Heart left ventricle (tissue), 16 donors: ENCODE data around the gene MAML3. TPM values are rescaled to one million over a fixed set of nuclear protein-coding genes. Genes with fewer than 3 reads are reported as not detected.

Source experiments
- ATAC-seq, 4 donors: fragments of 200-7000 bp; cut with Tn5 transposase; one replicate each; pipeline ENCODE4 v1.9.1; 2020 to 2022; ENCODE audit warnings: moderate library complexity in 4 of 4, mild to moderate bottlenecking in 3 of 4, moderate number of reproducible peaks in 1 of 4
- DNase-seq, 5 donors: peaks; one replicate each; pipeline ENCODE4 v3.0.0-alpha.2; 2020
- H3K27ac ChIP-seq, 12 donors: fragments of 200-600 bp; sonication (generic) in 4 of 12; one replicate each; pipeline versions ENCODE4 v1.5.0 to v1.8.0; 2016 to 2022; ENCODE audit warnings: mild to moderate bottlenecking in 2 of 12
- H3K27me3 ChIP-seq, 9 donors: fragments of 200-600 bp; sonication (generic) in 2 of 9; one replicate each; pipeline versions ENCODE4 v1.5.1 to v1.8.0; 2016 to 2022; ENCODE audit warnings: mild to moderate bottlenecking in 3 of 9
- H3K36me3 ChIP-seq, 9 donors: fragments of 200-600 bp; sonication (generic) in 2 of 9; one replicate each; pipeline versions ENCODE4 v1.5.0 to v1.8.0; 2018 to 2022; ENCODE audit warnings: mild to moderate bottlenecking in 2 of 9
- H3K4me1 ChIP-seq, 12 donors: fragments of 200-600 bp; sonication (generic) in 4 of 12; one replicate each; pipeline versions ENCODE4 v1.5.0 to v1.8.0; 2016 to 2022; ENCODE audit warnings: mild to moderate bottlenecking in 3 of 12
- H3K4me3 ChIP-seq, 12 donors: fragments of 200-600 bp; sonication (generic) in 4 of 12; one replicate each; pipeline versions ENCODE4 v1.5.0 to v1.8.0; 2017 to 2022; ENCODE audit warnings: mild to moderate bottlenecking in 9 of 12, moderate library complexity in 4 of 12
- H3K9me3 ChIP-seq, 12 donors: fragments of 200-600 bp; sonication (generic) in 4 of 12; one replicate each; pipeline versions ENCODE4 v1.5.0 to v1.8.0; 2016 to 2022; ENCODE audit warnings: mild to moderate bottlenecking in 1 of 12
- POLR2A ChIP-seq, 2 donors: fragments of 450-650 bp; IDR thresholded peaks; one replicate each; pipeline ENCODE4 v1.6.1; 2017; ENCODE audit warnings: antibody characterized with exemption in 2 of 2, mild to moderate bottlenecking in 2 of 2, moderate library complexity in 2 of 2
- WGBS, 4 donors: extraction: QIAGEN DNeasy Blood & Tissue Kit in 2 of 4; methylation state at CpG; one replicate each; pipeline versions ENCODE4 v1.1.5 to v1.1.7; 2013 to 2018; 5-methylcytosine and 5-hydroxymethylcytosine counted together
- intact Hi-C, 10 donors: fragments of 100-400 bp; cut with DNase I; formaldehyde crosslinking; loops; one replicate each; pipeline versions ENCODE4 v1.11.1 to v1.14.2; 2022
- polyA plus RNA-seq, 2 donors: library from polyadenylated mRNA; stranded (reverse); fragments of 200-250 nt; gene quantifications; one replicate each; pipeline ENCODE4 v1.2.3, GENCODE V29; 2013
- total RNA-seq, 9 donors: library from RNA; depleted of rRNA in 2 of 9; stranded (reverse); fragments of >200 nt in 2 of 9; fragmentation: NEBNext Ultra II Directional in 3 of 9; extraction: Animal tissue kit (Norgen Biotek cat#: 25700) in 3 of 9; gene quantifications; one replicate each; pipeline versions ENCODE4 v1.1.0 to v1.2.4, GENCODE V29; 2016 to 2023
- TF ChIP-seq, protein P1 (sequence below), 12 donors: fragments of 200-600 bp; sonication (generic) in 4 of 12; IDR thresholded peaks; one replicate each; pipeline versions ENCODE4 v1.5.0 to v1.8.0; 2018 to 2022; ENCODE audit warnings: antibody characterized with exemption in 12 of 12, mild to moderate bottlenecking in 5 of 12
- donor health status: ischemic (EF 13 %, LVEDD 7.1; RV severe dilation, severe dysfunction).
- donor health status: healthy with polysubstance abuse.
- donor health status: DM: no; HTN: yes; CAD: no.
- donor health status: DM: no; HTN: no; CAD: no.
- donor health status: ischemic (EF 25% LVEDD 6.9; RV normal size, moderate dysfunction).
- donor health status: ischemic (EF 25% LVEDD 5.7; RV mildly dilated, moderate dysfunction).
- donor health status: healthy.
- donor health status: DM: yes; HTN: yes; CAD: no.
- donor health status: ischemic (EF 35%, LVEDD 5.7; RV mildly dilated, moderate dysfunction).
- donor health status: nonischemic (EF 11% LVEDD 7.7; RV severe dilation, severe dysfunction).
- donor health status: DM: yes; HTN: yes; CAD: no.
- donor health status: PGD.
- donor health status: ischemic (EF 29% LVEDD 5.4; RV normal size, mild dysfunction).
- donor health status: nonischemic (EF 23%, LVEDD 6.1; RV moderate dilation, normal function).

MAML3 gene
- total and polyA plus RNA-seq, 11 donors = 0.76 to 5.9 (median 2.4) TPM

DNA sequence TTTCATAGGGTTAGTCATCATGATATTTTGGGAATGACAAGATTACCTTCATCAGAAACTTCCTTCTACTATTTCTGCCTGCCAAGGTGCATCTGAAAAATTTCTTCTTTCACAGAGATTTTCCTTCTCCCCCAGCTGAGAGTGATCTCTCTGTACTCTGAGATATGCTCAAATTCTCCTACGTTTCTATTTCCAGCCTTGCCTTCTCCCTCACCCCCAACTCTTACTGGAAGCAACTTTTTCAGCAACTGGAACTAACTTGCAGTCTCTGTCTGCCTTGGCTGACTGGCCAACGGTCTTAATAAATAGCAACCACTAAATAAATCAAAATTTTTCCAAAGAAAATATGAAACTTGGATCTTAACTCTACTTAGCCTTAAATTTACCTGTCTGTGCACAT, 122.3 kb downstream of the MAML3 start:
- H3K4me3 ChIP-seq = no peak overlapping the region
- intact Hi-C loops = no loop called here
- WGBS, 4 donors = 64 to 77% (median 69%) methylated on average over 2 of the region's 2 CpGs
- H3K27me3 ChIP-seq = no peaks in the 10 kb centered on the region
- TF ChIP-seq, protein P1, sequence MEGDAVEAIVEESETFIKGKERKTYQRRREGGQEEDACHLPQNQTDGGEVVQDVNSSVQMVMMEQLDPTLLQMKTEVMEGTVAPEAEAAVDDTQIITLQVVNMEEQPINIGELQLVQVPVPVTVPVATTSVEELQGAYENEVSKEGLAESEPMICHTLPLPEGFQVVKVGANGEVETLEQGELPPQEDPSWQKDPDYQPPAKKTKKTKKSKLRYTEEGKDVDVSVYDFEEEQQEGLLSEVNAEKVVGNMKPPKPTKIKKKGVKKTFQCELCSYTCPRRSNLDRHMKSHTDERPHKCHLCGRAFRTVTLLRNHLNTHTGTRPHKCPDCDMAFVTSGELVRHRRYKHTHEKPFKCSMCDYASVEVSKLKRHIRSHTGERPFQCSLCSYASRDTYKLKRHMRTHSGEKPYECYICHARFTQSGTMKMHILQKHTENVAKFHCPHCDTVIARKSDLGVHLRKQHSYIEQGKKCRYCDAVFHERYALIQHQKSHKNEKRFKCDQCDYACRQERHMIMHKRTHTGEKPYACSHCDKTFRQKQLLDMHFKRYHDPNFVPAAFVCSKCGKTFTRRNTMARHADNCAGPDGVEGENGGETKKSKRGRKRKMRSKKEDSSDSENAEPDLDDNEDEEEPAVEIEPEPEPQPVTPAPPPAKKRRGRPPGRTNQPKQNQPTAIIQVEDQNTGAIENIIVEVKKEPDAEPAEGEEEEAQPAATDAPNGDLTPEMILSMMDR (IDR thresholded peaks at IDR 0.05) = no peak
- no peak for TF ChIP-seq POLR2A (IDR thresholded peaks at IDR 0.05)
- DNase-seq (no peak), ATAC-seq (no peak)
- no peak overlapping the region for H3K27ac ChIP-seq
- peaks cover 0 to 8% (median 0%) of the 10 kb centered on the region in 12 donors for H3K4me1 ChIP-seq
- no peaks in the 10 kb centered on the region for H3K9me3 ChIP-seq
- H3K36me3 ChIP-seq = no peaks in the 10 kb centered on the region

DNA sequence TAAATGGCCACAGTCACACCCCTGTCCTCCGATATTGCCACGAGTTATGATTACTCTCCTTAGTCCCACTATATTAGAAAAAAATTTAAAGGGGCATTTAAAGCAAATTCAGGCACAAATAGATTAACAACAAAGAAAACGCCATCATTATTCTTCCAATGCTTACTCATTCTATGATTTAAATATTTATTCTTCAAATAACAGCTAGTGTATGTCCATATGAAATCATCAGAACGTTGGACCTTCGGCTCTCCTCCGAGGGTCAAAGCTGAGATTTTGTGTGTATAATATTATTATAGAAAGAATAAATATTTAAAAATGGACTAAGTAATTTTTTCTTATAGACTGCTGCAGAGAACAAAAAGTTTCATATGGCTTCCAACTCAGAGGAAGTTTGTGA, 122.9 kb downstream of the MAML3 start:
- H3K4me3 ChIP-seq = no peak overlapping the region
- DNase-seq (no peak), ATAC-seq (no peak)
- intact Hi-C loops = no loop called here
- H3K36me3 ChIP-seq = no peaks in the 10 kb centered on the region
- TF ChIP-seq POLR2A (IDR thresholded peaks at IDR 0.05) = no peak
- TF ChIP-seq, protein P1 (IDR thresholded peaks at IDR 0.05) = no peak
- 94 to 97% (median 95%) methylated on average over 6 of the region's 6 CpGs for WGBS, 4 donors
- H3K27me3 ChIP-seq = no peaks in the 10 kb centered on the region
- no peaks in the 10 kb centered on the region for H3K9me3 ChIP-seq
- peaks cover 0 to 3% (median 0%) of the 10 kb centered on the region in 12 donors for H3K4me1 ChIP-seq
- H3K27ac ChIP-seq = no peak overlapping the region

DNA sequence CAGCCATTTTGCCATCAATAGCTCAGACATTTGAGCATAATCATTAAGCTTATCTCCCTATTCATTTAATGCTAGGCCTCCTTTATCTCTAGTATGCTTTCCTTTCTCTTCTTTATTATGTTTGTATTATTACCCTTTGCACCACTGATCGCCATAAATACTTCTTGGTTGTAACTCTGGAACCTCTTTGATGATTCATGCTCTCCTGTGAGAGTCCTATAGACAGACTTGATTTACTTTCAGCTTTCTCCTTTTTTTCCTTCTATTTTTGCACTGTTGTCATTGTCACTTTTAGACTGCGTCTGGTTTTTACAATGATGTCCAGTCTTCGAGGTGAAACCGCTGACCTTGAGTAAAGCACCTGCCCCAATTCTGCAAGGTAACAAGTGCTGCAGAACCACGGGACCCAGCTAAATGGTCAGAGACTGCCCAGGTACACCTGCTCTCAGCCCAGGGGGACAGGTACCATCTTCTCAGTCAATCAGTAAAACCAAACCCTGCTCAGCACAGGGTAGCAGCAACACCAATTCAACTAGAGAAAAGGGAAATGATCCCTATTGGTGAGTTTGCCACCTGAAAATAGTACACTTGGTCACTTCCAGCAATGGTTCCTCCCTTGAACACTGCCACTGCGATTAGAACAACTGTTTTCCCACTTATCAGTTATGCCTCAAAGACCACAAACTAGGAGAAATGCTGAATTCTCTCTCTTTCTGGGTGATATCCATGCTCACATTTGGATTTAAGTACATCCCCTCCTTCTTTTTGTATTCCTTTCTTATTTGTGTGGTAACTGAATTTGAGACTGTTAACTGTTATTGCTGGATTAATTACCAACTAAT, 125.1 kb downstream of the MAML3 start:
- 74 to 83% (median 78%) methylated on average over 6 of the region's 6 CpGs for WGBS, 4 donors
- DNase-seq = no peak
- Histone ChIP-seq H3K27me3 (no peaks in the 10 kb centered on the region), H3K36me3 (no peaks in the 10 kb centered on the region), H3K4me1 (peaks cover 0 to 3% (median 0%) of the 10 kb centered on the region in 12 donors), H3K27ac (no peak overlapping the region), H3K9me3 (no peaks in the 10 kb centered on the region), H3K4me3 (no peak overlapping the region)
- intact Hi-C loops = no loop called here
- no peak for TF ChIP-seq POLR2A (IDR thresholded peaks at IDR 0.05)
- TF ChIP-seq, protein P1 (IDR thresholded peaks at IDR 0.05) = no peak
- ATAC-seq = no peak

DNA sequence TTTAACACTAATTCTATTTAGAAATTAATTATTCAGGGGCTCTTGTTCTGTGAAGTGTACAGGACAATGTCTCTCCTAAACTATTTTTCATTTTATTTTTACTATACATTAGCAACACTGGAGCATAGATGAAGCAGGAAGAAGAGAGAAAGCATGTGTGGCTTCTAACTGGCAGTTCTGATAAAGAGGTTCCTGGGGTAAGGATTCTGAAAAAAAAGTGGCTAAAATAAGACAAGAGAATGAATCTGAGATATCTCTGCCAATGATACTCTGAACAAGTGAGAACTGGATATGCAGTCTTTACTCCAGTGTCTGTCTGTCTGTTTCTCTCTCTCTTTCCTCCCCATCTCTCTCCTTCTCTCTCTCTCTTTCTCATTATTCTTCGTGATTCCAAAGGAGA, 125.9 kb downstream of the MAML3 start:
- intact Hi-C loops = no loop called here
- WGBS, 4 donors = 98 to 100% (median 100%) methylated on average over 1 of the region's 1 CpG
- Histone ChIP-seq H3K4me3 (no peak overlapping the region), H3K27me3 (no peaks in the 10 kb centered on the region), H3K9me3 (no peaks in the 10 kb centered on the region), H3K4me1 (peaks cover 0 to 3% (median 0%) of the 10 kb centered on the region in 12 donors), H3K36me3 (no peaks in the 10 kb centered on the region), H3K27ac (no peak overlapping the region)
- ATAC-seq = no peak
- no peak for DNase-seq
- TF ChIP-seq, protein P1 (IDR thresholded peaks at IDR 0.05) = no peak
- TF ChIP-seq POLR2A (IDR thresholded peaks at IDR 0.05) = no peak
